LNCaP clone FGC (cell line): ENCODE measurements around the gene CD4.
"Not testable (repeated sequence)": the region's sequence is repeated elsewhere in the genome, so short reads cannot be mapped to it uniquely, and the experiment has no call there.

Source experiments
- DNase-seq: peaks from one replicate; pipeline ENCODE4 v3.0.0-alpha.2; 2011; ENCODE audit warnings: low read depth
- H3K4me3 ChIP-seq: 2 replicates; pipeline ENCODE4 v1.5.1; 2011; ENCODE audit warnings: mild to moderate bottlenecking, low read depth, low read length, control low read depth
- CTCF ChIP-seq: IDR thresholded peaks from 2 replicates; pipeline ENCODE4 v1.5.1; 2012; ENCODE audit warnings: mild to moderate bottlenecking; ENCODE audit not compliant: control insufficient read depth, insufficient read depth; ENCODE audit errors: extremely low read depth

Gene CD4

GRCh38 chr12:6868211-6869048 lies 79.1 kb downstream of the CD4 start:
- no peak for DNase-seq
- TF ChIP-seq CTCF, result 0 out of 2 replicates have a peak, but pooled peaks have one; percentile 28
- H3K4me3 ChIP-seq, result peak overlapping the region; percentile 99

GRCh38 chr12:6869049-6870021 lies 80.0 kb downstream of the CD4 start:
- DNase-seq, result no peak
- TF ChIP-seq CTCF, result peak; percentile 80
- H3K4me3 ChIP-seq, result peak overlapping the region; percentile 99

- not testable (repeated sequence) for H3K4me3 ChIP-seq, DNase-seq
These were observed 81.0 kb downstream of the CD4 start for GRCh38 chr12:6870304-6870703.
